ENCODE results near the gene UBD.

- TF ChIP-seq, protein P1, sequence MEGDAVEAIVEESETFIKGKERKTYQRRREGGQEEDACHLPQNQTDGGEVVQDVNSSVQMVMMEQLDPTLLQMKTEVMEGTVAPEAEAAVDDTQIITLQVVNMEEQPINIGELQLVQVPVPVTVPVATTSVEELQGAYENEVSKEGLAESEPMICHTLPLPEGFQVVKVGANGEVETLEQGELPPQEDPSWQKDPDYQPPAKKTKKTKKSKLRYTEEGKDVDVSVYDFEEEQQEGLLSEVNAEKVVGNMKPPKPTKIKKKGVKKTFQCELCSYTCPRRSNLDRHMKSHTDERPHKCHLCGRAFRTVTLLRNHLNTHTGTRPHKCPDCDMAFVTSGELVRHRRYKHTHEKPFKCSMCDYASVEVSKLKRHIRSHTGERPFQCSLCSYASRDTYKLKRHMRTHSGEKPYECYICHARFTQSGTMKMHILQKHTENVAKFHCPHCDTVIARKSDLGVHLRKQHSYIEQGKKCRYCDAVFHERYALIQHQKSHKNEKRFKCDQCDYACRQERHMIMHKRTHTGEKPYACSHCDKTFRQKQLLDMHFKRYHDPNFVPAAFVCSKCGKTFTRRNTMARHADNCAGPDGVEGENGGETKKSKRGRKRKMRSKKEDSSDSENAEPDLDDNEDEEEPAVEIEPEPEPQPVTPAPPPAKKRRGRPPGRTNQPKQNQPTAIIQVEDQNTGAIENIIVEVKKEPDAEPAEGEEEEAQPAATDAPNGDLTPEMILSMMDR (conservative IDR thresholded peaks at IDR 0.05; ENCODE audit: low read depth, low read length), result no peak
- TF ChIP-seq EZH2 (IDR thresholded peaks at IDR 0.05; ENCODE audit: low read length, unreplicated experiment), result no peak
- TF ChIP-seq EZH2phosphoT487 (IDR thresholded peaks at IDR 0.05; ENCODE audit: borderline replicate concordance, low read length), result no peak
These were observed 29.6 kb downstream of the UBD start for GRCh38 chr6:29529956-29530355.

All from PC-3 (cell line).